Suppressor macrophage (primary cell): Measurements from ENCODE around the gene SMAD7.
A peak's percentile ranks its signal among the peaks of the same experiment; 100 is the strongest.
"Not testable (repeated sequence)": the region's sequence is repeated elsewhere in the genome, so short reads cannot be mapped to it uniquely, and the experiment has no call there.

Source experiments
- DNase-seq, 4 experiments: peaks; one replicate each; pipeline ENCODE4 v3.0.0-alpha.2; 2020 to 2022

The SMAD7 gene

DNA sequence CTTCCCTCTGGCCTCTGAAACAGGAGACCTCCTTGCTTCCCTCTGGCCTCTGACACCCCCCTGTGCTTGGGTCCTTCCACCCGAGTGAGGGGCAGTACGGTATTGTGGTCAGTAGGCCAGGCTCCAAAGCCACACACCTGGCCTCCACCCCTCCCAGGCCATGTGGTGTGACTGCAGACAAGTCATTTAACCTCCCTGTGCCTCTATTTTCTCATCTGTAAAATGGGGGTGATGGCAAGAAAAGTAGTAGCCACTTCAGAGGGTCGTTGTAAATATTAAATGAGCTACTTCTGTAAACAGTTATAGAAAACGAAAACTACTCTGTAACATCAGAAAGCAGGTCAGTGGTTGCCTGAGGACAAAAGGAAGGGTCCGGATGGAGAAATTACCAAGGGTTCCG lies 74.2 kb downstream of the SMAD7 start:
- no peak for DNase-seq

DNA sequence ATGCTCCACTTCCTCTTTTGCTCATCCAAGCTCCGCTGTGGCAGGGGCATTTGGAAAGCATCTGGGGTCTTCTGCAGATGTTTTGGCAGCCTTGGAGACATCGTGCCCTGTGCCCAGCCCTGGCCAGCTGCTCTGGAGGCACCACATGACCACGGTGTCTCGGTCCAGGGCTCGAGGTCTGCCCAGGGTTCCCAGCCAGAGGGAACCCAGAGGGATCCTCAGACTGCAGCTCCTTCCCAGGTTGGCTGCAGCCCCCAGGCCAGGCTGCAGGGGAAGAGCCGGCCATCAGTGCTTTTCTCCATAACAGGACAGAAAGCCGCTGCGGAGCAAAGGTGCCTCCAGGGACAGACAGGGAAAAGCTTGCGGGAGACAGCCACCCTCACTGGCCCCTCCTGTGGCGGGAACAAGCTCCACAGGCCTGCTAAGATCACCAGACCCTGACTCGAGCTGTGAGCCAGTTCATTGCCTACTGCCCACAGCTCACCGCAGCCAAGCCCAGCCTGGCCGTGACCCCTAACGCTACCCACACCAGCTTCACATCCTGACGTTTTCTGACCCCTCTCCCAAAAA lies 74.7 kb downstream of the SMAD7 start:
- DNase-seq = peak in 3 of 4 experiments; percentile 38 to 53 (median 49)

DNA sequence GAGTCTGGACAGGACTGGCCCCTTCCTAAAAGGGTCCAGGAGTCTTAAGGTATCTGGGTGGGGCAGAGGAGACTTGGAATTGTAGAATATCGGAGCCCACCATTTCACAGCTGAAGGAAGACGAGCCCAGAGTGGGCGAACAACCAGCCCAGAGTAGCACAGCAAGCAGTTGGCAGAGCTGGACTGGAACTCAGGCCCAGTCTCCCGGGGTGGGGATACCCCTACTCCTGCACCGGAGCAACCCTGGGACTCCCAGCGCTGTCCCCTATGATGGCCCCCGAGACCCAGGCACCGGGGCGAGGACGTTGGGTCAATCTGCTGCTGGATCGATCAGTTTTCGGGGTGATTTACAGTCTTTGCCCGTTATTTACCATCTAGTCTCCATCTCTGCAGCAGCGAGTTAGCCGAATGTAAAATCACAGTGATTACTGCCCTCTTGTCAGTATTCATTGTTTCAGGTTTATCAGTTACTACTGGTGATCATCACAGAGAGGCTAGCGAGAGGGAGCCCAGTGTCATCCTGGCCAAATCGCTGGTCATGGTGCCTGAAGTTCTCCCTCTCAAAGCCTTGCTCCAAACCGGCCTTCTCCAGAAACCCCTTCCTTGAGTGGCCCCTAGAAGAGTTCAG lies 75.3 kb downstream of the SMAD7 start:
- peak in 1 of 4 experiments; percentile 20 for DNase-seq

DNA sequence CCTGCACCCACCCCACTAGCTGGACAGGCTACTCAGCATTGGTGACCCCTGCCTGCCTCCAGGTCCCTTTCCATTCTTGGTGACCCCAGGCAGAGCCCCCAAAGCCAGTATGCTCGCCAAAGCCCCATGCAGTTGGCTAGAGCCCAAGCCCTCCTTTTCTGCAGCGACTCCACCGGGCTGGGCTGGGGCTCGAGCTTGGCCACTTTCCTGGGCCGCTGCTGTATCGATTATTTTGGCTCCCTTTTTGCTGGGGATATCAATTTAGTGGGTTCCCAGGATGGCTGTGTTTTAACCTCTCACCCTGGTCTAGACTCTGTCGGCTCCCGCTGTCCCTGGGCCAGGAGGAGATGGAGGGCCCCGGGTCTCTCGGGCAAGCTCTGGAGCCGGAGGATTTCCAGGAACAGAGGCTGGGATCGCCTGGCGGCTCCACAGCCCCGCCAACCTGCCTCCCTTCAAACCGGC lies 76.0 kb downstream of the SMAD7 start:
- no peak for DNase-seq

DNA sequence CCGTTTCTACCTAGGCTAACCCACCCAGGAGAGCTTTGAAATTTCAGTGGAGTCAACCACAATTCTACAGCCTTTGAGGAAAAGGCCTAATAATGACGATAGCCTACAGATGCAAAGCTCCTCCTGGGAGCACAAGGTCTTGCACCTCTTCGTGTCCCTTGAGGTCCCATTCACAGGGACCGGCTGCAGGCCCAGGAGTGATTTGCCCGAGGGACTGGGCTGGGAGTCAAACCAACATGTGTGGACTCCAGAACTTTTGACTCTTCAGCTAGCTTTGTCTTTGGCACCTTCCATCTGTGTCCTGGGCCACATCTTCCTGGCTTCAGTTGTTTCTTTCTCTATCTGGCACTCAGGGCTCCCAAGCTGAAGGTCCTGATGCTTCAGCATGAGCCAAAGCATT lies 76.5 kb downstream of the SMAD7 start:
- no peak for DNase-seq

DNA sequence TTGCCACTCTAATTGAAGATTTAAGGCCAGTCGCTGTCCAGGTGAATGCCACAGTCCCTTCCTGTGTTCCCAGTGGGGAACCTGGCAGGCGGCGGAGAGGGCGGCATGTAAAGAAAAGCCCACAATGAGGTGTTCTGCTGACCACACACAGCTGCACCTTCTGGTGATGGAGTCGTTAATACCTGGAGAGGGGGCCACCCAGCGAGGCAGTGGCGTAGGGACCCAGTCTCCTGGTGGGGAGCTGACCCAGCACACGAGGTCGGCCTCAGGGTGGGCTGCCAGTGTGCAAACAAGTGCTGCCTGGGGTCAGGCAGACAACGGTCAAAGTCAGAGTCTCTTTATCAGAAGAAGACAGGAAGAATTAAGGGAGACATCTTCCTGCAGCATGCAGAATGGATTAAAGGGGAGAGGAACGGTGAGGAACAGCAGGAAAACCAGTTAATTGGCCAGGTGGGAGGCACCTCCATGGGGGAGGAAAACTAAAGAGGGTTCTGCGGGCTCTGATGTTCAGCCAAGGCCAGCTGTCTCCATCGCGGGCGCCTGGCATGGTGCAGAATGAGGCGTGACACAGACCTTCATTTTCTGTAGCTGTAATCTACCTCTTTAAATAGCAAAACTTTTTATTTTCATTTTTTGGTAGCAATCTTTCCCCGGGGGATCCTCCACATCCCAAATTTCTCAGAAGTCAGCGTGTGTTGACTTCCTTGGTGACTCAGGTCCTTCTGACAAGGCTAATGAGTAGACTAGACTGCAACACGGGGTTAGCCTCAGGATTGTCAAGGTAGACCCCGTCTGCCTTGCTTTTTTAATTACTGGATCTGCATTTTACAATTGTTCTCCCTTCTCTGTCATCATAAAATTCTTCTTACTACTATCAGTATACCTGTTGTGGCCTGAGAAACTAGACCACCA lies 78.3 kb downstream of the SMAD7 start:
- peak; percentile 56 to 74 (median 68) for DNase-seq

DNA sequence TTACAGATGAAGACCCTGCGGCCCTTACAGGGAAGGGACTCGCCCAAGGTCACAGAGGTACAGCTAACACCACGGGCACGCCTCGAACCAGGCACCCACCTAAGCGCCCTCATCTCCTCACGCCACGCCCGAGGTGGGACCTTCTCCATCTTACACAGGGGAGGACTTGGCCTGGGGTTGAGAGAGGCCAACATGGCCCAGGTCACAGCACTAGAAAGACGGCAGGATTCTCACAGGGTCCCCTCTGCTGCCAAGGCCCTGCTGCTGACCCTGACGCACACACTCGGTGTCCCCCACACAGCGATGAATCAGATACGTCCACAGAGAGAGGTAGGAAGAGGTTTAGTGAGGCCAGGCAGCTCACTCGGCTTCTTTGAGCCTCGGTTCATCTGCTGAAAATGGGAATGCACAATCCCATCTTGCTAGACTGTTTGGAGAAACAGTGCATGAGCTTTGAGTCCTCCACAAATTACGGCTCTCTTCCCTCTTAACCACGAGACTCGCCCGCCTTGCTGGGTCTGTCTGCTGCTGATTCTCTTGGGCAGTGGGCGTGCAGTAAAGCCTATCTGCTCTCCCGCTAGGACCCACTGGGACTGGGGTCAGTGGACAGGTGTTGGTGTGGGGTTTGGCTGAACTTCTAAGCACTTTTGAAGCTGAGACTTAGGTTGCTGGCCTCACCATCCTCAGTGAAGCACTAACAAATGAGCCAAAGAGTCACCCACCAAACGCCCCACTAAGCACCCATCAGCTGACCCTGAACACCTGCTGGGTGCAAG lies 79.2 kb downstream of the SMAD7 start:
- DNase-seq = no peak

DNA sequence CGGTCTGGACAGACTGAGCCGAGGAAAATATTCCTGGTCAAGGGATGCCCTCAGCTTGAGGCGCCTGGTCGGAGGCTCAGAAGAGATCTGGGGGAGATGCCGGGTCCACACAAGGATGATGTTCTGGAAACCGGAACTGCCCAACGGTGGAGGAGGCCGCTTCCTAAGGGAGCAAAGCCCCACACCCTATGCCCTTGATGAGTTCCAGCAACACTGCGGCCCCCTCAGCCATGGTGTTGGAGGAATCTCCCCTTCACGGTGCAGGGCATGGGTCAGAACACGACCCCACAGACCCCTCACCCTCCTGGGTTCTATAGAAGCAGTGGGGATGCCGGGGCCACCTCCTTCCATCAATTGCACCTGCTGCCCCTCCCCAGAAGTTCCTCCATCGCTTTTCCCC lies 79.8 kb downstream of the SMAD7 start:
- not testable (repeated sequence) for DNase-seq
